BLaER1 treated with 17β-estradiol and CSF1 and Interleukin-3, amounts not matched to agents 10 nM and 100 nM (cell line): Measurements from ENCODE around the gene FAM200C.

Experiments
- H3K27ac ChIP-seq, 11 experiments: shearing (Covaris generic); formaldehyde crosslinking; 2 replicates each; pipeline ENCODE4 v1.8.1; 2022
- H3K27me3 ChIP-seq, 11 experiments: shearing (Covaris generic); formaldehyde crosslinking; 2 replicates each; pipeline ENCODE4 v1.8.1; 2022
- H3K36me3 ChIP-seq, 11 experiments: shearing (Covaris generic); formaldehyde crosslinking; 2 replicates each; pipeline ENCODE4 v1.8.1; 2022
- H3K4me1 ChIP-seq, 10 experiments: shearing (Covaris generic); formaldehyde crosslinking; 2 replicates each; pipeline ENCODE4 v1.8.1; 2022
- H3K4me2 ChIP-seq, 11 experiments: shearing (Covaris generic); formaldehyde crosslinking; 2 replicates each; pipeline ENCODE4 v1.8.1; 2022
- H3K4me3 ChIP-seq, 10 experiments: shearing (Covaris generic); formaldehyde crosslinking; 2 replicates each; pipeline ENCODE4 v1.8.1; 2022
- H3K9ac ChIP-seq, 11 experiments: shearing (Covaris generic); formaldehyde crosslinking; 2 replicates each; pipeline ENCODE4 v1.8.1; 2022
- H3K9me3 ChIP-seq, 11 experiments: shearing (Covaris generic); formaldehyde crosslinking; replicated peaks in 1 of 11; 2 replicates each; pipeline ENCODE4 v1.8.1; 2022
- H4K20me1 ChIP-seq, 11 experiments: shearing (Covaris generic); formaldehyde crosslinking; 2 replicates each; pipeline ENCODE4 v1.8.1; 2022
- Cebpa-rat ChIP-seq, 11 experiments: shearing (Covaris generic); IDR thresholded peaks; 2 replicates each; pipeline ENCODE4 v1.8.1; 2022

FAM200C gene

GRCh38 chr5:160347448-160347847 lies 52.4 kb downstream of the FAM200C start:
- no peak overlapping the region for H3K9ac ChIP-seq
- no peaks in the 10 kb centered on the region for H3K36me3 ChIP-seq
- H3K9me3 ChIP-seq = no peaks in the 10 kb centered on the region
- no peak overlapping the region for H3K4me2 ChIP-seq
- H4K20me1 ChIP-seq = no peaks in the 10 kb centered on the region
- no peaks in the 10 kb centered on the region for H3K27me3 ChIP-seq
- no peak for TF ChIP-seq Cebpa-rat (IDR thresholded peaks at IDR 0.05)
- peaks cover 0 to 24% (median 5%) of the 10 kb centered on the region in 10 experiments; a peak in 10 of 20 replicates for H3K4me1 ChIP-seq
- no peak overlapping the region for H3K4me3 ChIP-seq
- H3K27ac ChIP-seq = no peak overlapping the region
